Activated T-helper 2 cell treated with anti-CD3 and anti-CD28 coated beads, Interferon-gamma antibody, Interleukin-2, Interleukin-4, amounts not matched to agents 10 μg/mL and 5 μg/mL and 100 μg/mL, durations not matched to agents 14 hours and 24 hours and 36 hours (primary cell): ENCODE data around the gene GAS6. TPM values are rescaled to one million over a fixed set of nuclear protein-coding genes. Genes with fewer than 3 reads are reported as not detected.
"Not testable (repeated sequence)": the region's sequence is repeated elsewhere in the genome, so short reads cannot be mapped to it uniquely, and the experiment has no call there.

Source experiments
- DNase-seq: peaks from one replicate; pipeline ENCODE4 v3.0.0; 2021; ENCODE audit warnings: low spot score
- H3K27ac Mint-ChIP-seq: one replicate; pipeline ENCODE4 v1.8.0; 2021; ENCODE audit warnings: mixed read lengths
- H3K27me3 Mint-ChIP-seq: one replicate; pipeline ENCODE4 v1.8.0; 2021; ENCODE audit warnings: low read depth, mixed read lengths
- H3K36me3 Mint-ChIP-seq: one replicate; pipeline ENCODE4 v1.8.0; 2021; ENCODE audit warnings: low read depth, mixed read lengths
- H3K4me1 Mint-ChIP-seq: one replicate; pipeline ENCODE4 v1.8.0; 2021; ENCODE audit warnings: low read depth, mixed read lengths
- H3K4me3 Mint-ChIP-seq: one replicate; pipeline ENCODE4 v1.8.0; 2021; ENCODE audit warnings: low read depth, mild to moderate bottlenecking, moderate library complexity, mixed read lengths
- H3K9me3 Mint-ChIP-seq: one replicate; pipeline ENCODE4 v1.8.0; 2021; ENCODE audit warnings: mixed read lengths
- intact Hi-C: fragments of 100-400 bp; cut with micrococcal nuclease; formaldehyde crosslinking; loops from one replicate; pipeline ENCODE4 v1.15.1; 2023
- total RNA-seq: library from RNA; stranded (reverse); gene quantifications from 2 replicates; pipeline ENCODE4 v1.2.3, GENCODE V29; 2022

GAS6 gene
- total RNA-seq, 1 donor from 2014 or later = 0.32 TPM

- no peak overlapping the region for H3K4me3 Mint-ChIP-seq
- intact Hi-C loops = no loop called here
- no peaks in the 10 kb centered on the region for H3K36me3 Mint-ChIP-seq
- H3K27me3 Mint-ChIP-seq = no peaks in the 10 kb centered on the region
- peaks cover 13% of the 10 kb centered on the region for H3K9me3 Mint-ChIP-seq
- no peaks in the 10 kb centered on the region for H3K4me1 Mint-ChIP-seq
- no peak for DNase-seq
- no peak overlapping the region for H3K27ac Mint-ChIP-seq
Measured at GRCh38 chr13:113804017-113804702, 59.7 kb downstream of the GAS6 start.

- no peaks in the 10 kb centered on the region for H3K27me3 Mint-ChIP-seq
- no peak for DNase-seq
- no peaks in the 10 kb centered on the region for H3K4me1 Mint-ChIP-seq
- no peak overlapping the region for H3K4me3 Mint-ChIP-seq
- no peaks in the 10 kb centered on the region for H3K36me3 Mint-ChIP-seq
- H3K27ac Mint-ChIP-seq = no peak overlapping the region
- intact Hi-C loops = no loop called here
- peaks cover 8% of the 10 kb centered on the region for H3K9me3 Mint-ChIP-seq
Measured at GRCh38 chr13:113803409-113804016, 60.4 kb downstream of the GAS6 start.

GRCh38 chr13:113802761-113803160, 61.1 kb downstream of the GAS6 start:
- no peak overlapping the region for H3K4me3 Mint-ChIP-seq
- peaks cover under 1% of the 10 kb centered on the region for H3K9me3 Mint-ChIP-seq
- DNase-seq = no peak
- intact Hi-C loops = no loop called here
- H3K4me1 Mint-ChIP-seq = no peaks in the 10 kb centered on the region
- no peak overlapping the region for H3K27ac Mint-ChIP-seq
- no peaks in the 10 kb centered on the region for H3K36me3 Mint-ChIP-seq
- H3K27me3 Mint-ChIP-seq = no peaks in the 10 kb centered on the region

- intact Hi-C loops = no loop called here
- no peaks in the 10 kb centered on the region for H3K27me3 Mint-ChIP-seq
- no peak overlapping the region for H3K4me3 Mint-ChIP-seq
- no peaks in the 10 kb centered on the region for H3K4me1 Mint-ChIP-seq
- no peaks in the 10 kb centered on the region for H3K9me3 Mint-ChIP-seq
- no peaks in the 10 kb centered on the region for H3K36me3 Mint-ChIP-seq
- no peak for DNase-seq
- no peak overlapping the region for H3K27ac Mint-ChIP-seq
Measured at GRCh38 chr13:113802090-113802531, 61.8 kb downstream of the GAS6 start.

GRCh38 chr13:113801289-113801961, 62.5 kb downstream of the GAS6 start:
- intact Hi-C loops = no loop called here
- Mint-ChIP-seq H3K27ac (no peak overlapping the region), H3K9me3 (no peaks in the 10 kb centered on the region), H3K4me3 (no peak overlapping the region), H3K27me3 (no peaks in the 10 kb centered on the region), H3K4me1 (no peaks in the 10 kb centered on the region), H3K36me3 (no peaks in the 10 kb centered on the region)
- no peak for DNase-seq

GRCh38 chr13:113800576-113800926, 63.3 kb downstream of the GAS6 start:
- intact Hi-C loops = no loop called here

GRCh38 chr13:113798200-113798811, 65.6 kb downstream of the GAS6 start:
- no peaks in the 10 kb centered on the region for H3K36me3 Mint-ChIP-seq
- no peaks in the 10 kb centered on the region for H3K4me1 Mint-ChIP-seq

More at GRCh38 chr13:113800576-113800926, 63.3 kb downstream of the GAS6 start:
- DNase-seq = no peak
- Mint-ChIP-seq H3K4me1 (no peaks in the 10 kb centered on the region), H3K27ac (no peak overlapping the region), H3K9me3 (no peaks in the 10 kb centered on the region), H3K36me3 (no peaks in the 10 kb centered on the region), H3K27me3 (no peaks in the 10 kb centered on the region), H3K4me3 (no peak overlapping the region)

GRCh38 chr13:113796964-113797676, 66.8 kb downstream of the GAS6 start:
- Mint-ChIP-seq H3K9me3 (no peaks in the 10 kb centered on the region), H3K36me3 (no peaks in the 10 kb centered on the region), H3K27ac (no peak overlapping the region), H3K27me3 (no peaks in the 10 kb centered on the region), H3K4me3 (no peak overlapping the region), H3K4me1 (no peaks in the 10 kb centered on the region)
- intact Hi-C loops = no loop called here
- DNase-seq = no peak

More at GRCh38 chr13:113798200-113798811, 65.6 kb downstream of the GAS6 start:
- Mint-ChIP-seq H3K27me3 (no peaks in the 10 kb centered on the region), H3K27ac (no peak overlapping the region), H3K4me3 (no peak overlapping the region), H3K9me3 (no peaks in the 10 kb centered on the region)
- intact Hi-C loops = no loop called here
- DNase-seq = no peak

- DNase-seq = no peak
Measured at GRCh38 chr13:113796211-113796963, 67.5 kb downstream of the GAS6 start.

GRCh38 chr13:113795362-113795761, 68.5 kb downstream of the GAS6 start:
- H3K4me1 Mint-ChIP-seq, intact Hi-C loops, H3K27ac Mint-ChIP-seq, DNase-seq, H3K4me3 Mint-ChIP-seq, H3K27me3 Mint-ChIP-seq, H3K9me3 Mint-ChIP-seq, H3K36me3 Mint-ChIP-seq: not testable (repeated sequence)

More at GRCh38 chr13:113796211-113796963, 67.5 kb downstream of the GAS6 start:
- Mint-ChIP-seq H3K4me1 (no peaks in the 10 kb centered on the region), H3K4me3 (no peak overlapping the region), H3K27me3 (no peaks in the 10 kb centered on the region), H3K27ac (no peak overlapping the region), H3K36me3 (no peaks in the 10 kb centered on the region), H3K9me3 (no peaks in the 10 kb centered on the region)
- intact Hi-C loops = no loop called here

- H3K27me3 Mint-ChIP-seq = no peaks in the 10 kb centered on the region
- intact Hi-C loops = no loop called here
- no peaks in the 10 kb centered on the region for H3K4me1 Mint-ChIP-seq
- no peaks in the 10 kb centered on the region for H3K36me3 Mint-ChIP-seq
- no peaks in the 10 kb centered on the region for H3K9me3 Mint-ChIP-seq
- DNase-seq = no peak
- H3K27ac Mint-ChIP-seq = no peak overlapping the region
- H3K4me3 Mint-ChIP-seq = no peak overlapping the region
Measured at GRCh38 chr13:113794764-113795173, 69.1 kb downstream of the GAS6 start.

GRCh38 chr13:113794086-113794485, 69.8 kb downstream of the GAS6 start:
- Mint-ChIP-seq H3K4me1 (no peaks in the 10 kb centered on the region), H3K4me3 (no peak overlapping the region), H3K36me3 (no peaks in the 10 kb centered on the region), H3K27me3 (no peaks in the 10 kb centered on the region), H3K27ac (no peak overlapping the region), H3K9me3 (no peaks in the 10 kb centered on the region)
- intact Hi-C loops = no loop called here
- DNase-seq = no peak
